ENCODE results near the gene RPRD1B. TPM values are rescaled to one million over a fixed set of nuclear protein-coding genes. Genes with fewer than 3 reads are reported as not detected.
A peak's percentile ranks its signal among the peaks of the same experiment; 100 is the strongest.

Gene RPRD1B
- total and polyA plus RNA-seq, 2 of the 8 experiments (the other 6 are each of a cell fraction or from before 2014, with no cell fraction given): 10.3 to 20.9 TPM

DNA sequence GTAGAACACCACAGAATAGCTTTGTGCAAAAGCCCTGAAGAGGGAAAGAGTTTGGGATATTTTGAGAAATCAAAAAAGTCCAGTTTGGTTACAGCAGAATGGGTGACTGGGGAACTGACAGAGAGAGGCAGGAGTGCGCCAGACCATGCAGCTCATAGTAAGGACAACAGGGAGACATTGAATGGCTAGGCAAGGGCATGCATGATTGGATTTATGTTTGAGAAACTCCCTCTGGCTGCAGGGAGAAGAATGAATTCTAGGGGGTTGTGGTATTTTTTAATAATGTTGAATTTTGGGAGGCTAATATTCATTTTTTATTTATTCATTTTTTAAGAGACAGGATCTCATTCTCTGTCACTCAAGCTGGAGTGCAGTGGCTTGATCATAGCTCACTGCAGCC, 81.7 kb downstream of the RPRD1B start:
- Histone ChIP-seq H2BK20ac (ENCODE audit: low read length) (no peak overlapping the region), H3K23me2 (ENCODE audit: low read depth, low read length) (no peaks in the 10 kb centered on the region), H3K9ac (replicated peaks in 1 of 4; ENCODE audit: extremely low read depth in 1 of 4, low read depth in 3 of 4, low read length in 3 of 4) (no peak overlapping the region), H4K20me1 (replicated peaks in 1 of 2; ENCODE audit: control insufficient read depth in 1 of 2, insufficient read depth in 2 of 2, low read length in 2 of 2) (no peaks in the 10 kb centered on the region), H4K91ac (replicated peaks; ENCODE audit: insufficient read length, low read length) (no peak overlapping the region), H2BK120ac (replicated peaks; ENCODE audit: low read depth, low read length) (no peak overlapping the region), H2BK15ac (ENCODE audit: low read length) (no peak overlapping the region), H3K4ac (replicated peaks; ENCODE audit: insufficient read length, low read depth, low read length) (no peak overlapping the region), H2BK12ac (ENCODE audit: low read depth, low read length) (no peak overlapping the region), H3K79me2 (ENCODE audit: control insufficient read depth in 1 of 2, insufficient read depth in 2 of 2, low read length in 2 of 2) (no peaks in the 10 kb centered on the region), H3K14ac (ENCODE audit: insufficient read length) (no peak overlapping the region), H3K4me3 (ENCODE audit: extremely low read depth in 1 of 4, insufficient read depth in 2 of 4, low read depth in 3 of 4, low read length in 4 of 4) (no peak overlapping the region), H3K18ac (ENCODE audit: extremely low read depth, low read length) (no peak overlapping the region), H3K27ac (ENCODE audit: low read depth, low read length) (no peak overlapping the region), H2BK5ac (ENCODE audit: low read depth, low read length) (no peak overlapping the region), H4K5ac (ENCODE audit: insufficient read length, low read depth, low read length) (no peak overlapping the region), H2AK5ac (ENCODE audit: low read depth, low read length) (no peak overlapping the region), H3K27me3 (replicated peaks in 1 of 4; ENCODE audit: control insufficient read depth in 3 of 4, extremely low read depth in 1 of 4, insufficient read depth in 3 of 4, low read length in 3 of 4) (no peaks in the 10 kb centered on the region), H3K4me2 (ENCODE audit: insufficient read depth in 1 of 2, low read depth in 2 of 2, low read length in 2 of 2) (no peak overlapping the region), H3K79me1 (ENCODE audit: low read depth, low read length) (no peaks in the 10 kb centered on the region), H3K4me1 (replicated peaks in 1 of 4; ENCODE audit: control insufficient read depth in 3 of 4, insufficient read depth in 4 of 4, low read length in 3 of 4) (no peaks in the 10 kb centered on the region), H3K23ac (ENCODE audit: insufficient read length) (no peak overlapping the region), H4K8ac (ENCODE audit: extremely low read depth, insufficient read depth, low read length) (no peak overlapping the region), H2AFZ (ENCODE audit: low read length) (no peak overlapping the region), H3K9me3 (ENCODE audit: insufficient read depth in 2 of 2, low read depth in 1 of 2, low read length in 1 of 2) (no peaks in the 10 kb centered on the region), H3K56ac (replicated peaks; ENCODE audit: insufficient read length, low read depth, low read length) (no peak overlapping the region), H3K36me3 (ENCODE audit: control insufficient read depth in 2 of 4, insufficient read depth in 4 of 4, low read length in 3 of 4) (no peaks in the 10 kb centered on the region)
- ChIA-PET POLR2A (ENCODE audit: partially characterized antibody) (interaction anchor here (0.6 kb wide), 1 partner anchor 12 kb away, joined by 3 read pairs; no protein-coding TSS in a partner anchor), CTCF (ENCODE audit: partially characterized antibody) (interaction anchor here (0.7 to 7.5 kb wide), 20 partner anchors 8 to 267 kb away, joined by 3 to 198 read pairs (median 6); partner anchors contain the start of gene TGM2)
- WGBS, 2 experiments (ENCODE audit: extremely low coverage in 1 of 2, insufficient coverage in 1 of 2, insufficient read length in 1 of 2, insufficient replicate concordance in 2 of 2, low coverage in 1 of 2, low lambda C conversion rate in 2 of 2, missing lambda C conversion rate in 1 of 2): 90% methylated on average over 1 of the region's 1 CpG; no CpG with 5 or more reads in 1 of the 2 experiments
- DNase-seq (ENCODE audit: low read depth in 1 of 2, low spot score in 2 of 2) (peak in 1 of 2 experiments; percentile 22), FAIRE-seq (no peak)
- TF ChIP-seq KDM5A (IDR thresholded peaks at IDR 0.05; ENCODE audit: low read length): no peak
- no peak for TF ChIP-seq SAP30 (IDR thresholded peaks at IDR 0.05; ENCODE audit: insufficient read depth, insufficient replicate concordance, low read length)
- no peak for TF ChIP-seq POLR2AphosphoS5 (IDR thresholded peaks at IDR 0.05; ENCODE audit: low read depth, low read length)
